ENCODE measurements around the gene TMEM150B. TPM values are rescaled to one million over a fixed set of nuclear protein-coding genes. Genes with fewer than 3 reads are reported as not detected.

TMEM150B gene
- total and polyA plus RNA-seq, 4 donors, result 0.81 to 3.3 (median 2.0) TPM

GRCh38 chr19:55287361-55288079 is 37.6 kb downstream of the TMEM150B start:
- 90% methylated on average over 21 of the region's 21 CpGs for WGBS

More at GRCh38 chr19:55287361-55288079, 37.6 kb downstream of the TMEM150B start:
- Histone ChIP-seq H3K9me3 (ENCODE audit: control insufficient read depth in 4 of 4, low read length in 3 of 4) (no peaks in the 10 kb centered on the region), H3K4me3 (ENCODE audit: low read depth in 1 of 3, low read length in 3 of 3) (no peak overlapping the region), H3K27ac (ENCODE audit: low read depth in 1 of 2, low read length in 2 of 2) (no peak overlapping the region), H3K36me3 (ENCODE audit: control insufficient read depth in 4 of 4, insufficient read depth in 3 of 4, low read depth in 1 of 4, low read length in 3 of 4) (no peaks in the 10 kb centered on the region), H3K27me3 (ENCODE audit: control insufficient read depth in 4 of 4, insufficient read depth in 4 of 4, low read length in 3 of 4) (no peaks in the 10 kb centered on the region), H3K4me1 (ENCODE audit: control insufficient read depth in 4 of 4, insufficient read depth in 4 of 4, low read length in 3 of 4) (no peaks in the 10 kb centered on the region), H3K9ac (ENCODE audit: low read depth in 1 of 2, low read length in 2 of 2) (no peak overlapping the region)
- DNase-seq (ENCODE audit: low spot score), result no peak
- TF ChIP-seq REST (IDR thresholded peaks at IDR 0.05) (no peak), EGR1 (IDR thresholded peaks at IDR 0.05; ENCODE audit: low read depth in 2 of 2) (no peak), JUND (IDR thresholded peaks at IDR 0.05) (no peak), ATF3 (IDR thresholded peaks at IDR 0.05) (no peak), RAD21 (IDR thresholded peaks at IDR 0.05) (no peak), CTCF (IDR thresholded peaks at IDR 0.05; ENCODE audit: low read depth, low read length, missing input control) (no peak), RXRA (IDR thresholded peaks at IDR 0.05) (no peak), HNF4G (IDR thresholded peaks at IDR 0.05) (no peak), NR2F2 (IDR thresholded peaks at IDR 0.05) (no peak), ZBTB33 (IDR thresholded peaks at IDR 0.05) (no peak), SP1 (IDR thresholded peaks at IDR 0.05) (no peak)
